Esophagus squamous epithelium (tissue), 5 donors: ENCODE measurements around the gene PRELP. TPM values are rescaled to one million over a fixed set of nuclear protein-coding genes. Genes with fewer than 3 reads are reported as not detected.

Experiments
- DNase-seq: peaks from one replicate; lab custom pipeline; 2025; lab: John Stamatoyannopoulos, UW
- H3K27ac ChIP-seq, 4 donors: fragments of 200-600 bp; sonication (generic); one replicate each; pipeline ENCODE4 v1.5.1; 2016 to 2019; ENCODE audit warnings: mild to moderate bottlenecking in 1 of 4
- H3K27me3 ChIP-seq, 4 donors: fragments of 200-600 bp; sonication (generic); 1 replicate in 3 of 4; 2 replicates in 1 of 4; pipeline versions ENCODE4 v1.5.1 to v1.6.0; 2017 to 2021; ENCODE audit warnings: antibody characterized with exemption in 1 of 4
- H3K36me3 ChIP-seq, 3 donors: fragments of 200-600 bp; sonication (generic); one replicate each; pipeline ENCODE4 v1.5.1; 2016 to 2019
- H3K4me1 ChIP-seq, 3 donors: fragments of 200-600 bp; sonication (generic); one replicate each; pipeline ENCODE4 v1.5.1; 2017 to 2019
- H3K4me3 ChIP-seq, 4 donors: fragments of 200-600 bp; sonication (generic); 1 replicate in 3 of 4; 2 replicates in 1 of 4; pipeline ENCODE4 v1.5.1; 2016 to 2019; ENCODE audit warnings: mild to moderate bottlenecking in 2 of 4, moderate library complexity in 1 of 4
- H3K9me3 ChIP-seq, 3 donors: fragments of 200-600 bp; sonication (generic); one replicate each; pipeline ENCODE4 v1.5.1; 2016 to 2019
- CTCF ChIP-seq, 6 experiments: fragments of 450-650 bp in 4 of 6; fragments of 200-600 bp in 2 of 6; sonication (generic) in 2 of 6; IDR thresholded peaks; one replicate each; pipeline ENCODE4 v1.5.1; 2016 to 2019; ENCODE audit warnings: antibody characterized with exemption in 6 of 6, mild to moderate bottlenecking in 4 of 6, moderate library complexity in 4 of 6
- POLR2A ChIP-seq, 4 donors: fragments of 450-650 bp; IDR thresholded peaks; one replicate each; pipeline ENCODE4 v1.6.1; 2017; ENCODE audit warnings: antibody characterized with exemption in 4 of 4, mild to moderate bottlenecking in 4 of 4, moderate library complexity in 3 of 4
- WGBS, 2 donors: methylation state at CpG; one replicate each; pipeline ENCODE4 v1.1.5; 2018; 5-methylcytosine and 5-hydroxymethylcytosine counted together
- intact Hi-C: fragments of 100-400 bp; cut with DNase I; formaldehyde crosslinking; loops from one replicate; pipeline ENCODE4 v1.15.0; 2022
- total RNA-seq, 4 donors: library from RNA; depleted of rRNA; stranded (reverse); fragments of >200 nt; gene quantifications; one replicate each; pipeline ENCODE4 v1.1.0, GENCODE V29; 2016
- donor health status: DM: yes; HTN: yes; CAD: no.

Gene PRELP
- total RNA-seq, 4 donors from 2014 or later: 2.2 to 71.0 (median 9.1) TPM

GRCh38 chr1:203479646-203480045 is 4.0 kb downstream of the PRELP start:
- WGBS, 2 donors: 58 to 80% methylated on average over 2 of the region's 2 CpGs
- no peak for TF ChIP-seq POLR2A (IDR thresholded peaks at IDR 0.05)
- TF ChIP-seq CTCF (IDR thresholded peaks at IDR 0.05): no peak
- intact Hi-C loops: no loop called here

GRCh38 chr1:203480084-203480483 is 4.5 kb downstream of the PRELP start:
- no peaks in the 10 kb centered on the region for H3K9me3 ChIP-seq
- peak overlapping the region; percentile 67 to 88 (median 84) for H3K27ac ChIP-seq
- H3K4me3 ChIP-seq: peak overlapping the region in 3 of 4 donors; percentile 36 to 67 (median 51)
- TF ChIP-seq POLR2A (IDR thresholded peaks at IDR 0.05): peak in 1 of 4 donors; percentile 30
- peak in 2 of 6 experiments; percentile 29 for TF ChIP-seq CTCF (IDR thresholded peaks at IDR 0.05)
- H3K36me3 ChIP-seq: peaks cover 0 to 16% (median 0%) of the 10 kb centered on the region in 3 donors
- peaks cover 0 to 17% (median 0%) of the 10 kb centered on the region in 4 donors for H3K27me3 ChIP-seq
- 65 to 71% methylated on average over 2 of the region's 2 CpGs for WGBS, 2 donors
- peaks cover 8 to 52% (median 16%) of the 10 kb centered on the region in 3 donors for H3K4me1 ChIP-seq
- intact Hi-C loops: no loop called here
- DNase-seq: no peak

More at GRCh38 chr1:203479646-203480045, 4.0 kb downstream of the PRELP start:
- Histone ChIP-seq H3K9me3 (no peaks in the 10 kb centered on the region), H3K36me3 (peaks cover 0 to 12% (median 0%) of the 10 kb centered on the region in 3 donors), H3K27me3 (peaks cover 0 to 17% (median 0%) of the 10 kb centered on the region in 4 donors), H3K4me1 (peaks cover 8 to 54% (median 16%) of the 10 kb centered on the region in 3 donors), H3K4me3 (peak overlapping the region in 3 of 4 donors; percentile 36 to 67 (median 51)), H3K27ac (peak overlapping the region; percentile 67 to 92 (median 88))
- DNase-seq: no peak

- Histone ChIP-seq H3K36me3 (peaks cover 0 to 16% (median 0%) of the 10 kb centered on the region in 3 donors), H3K9me3 (no peaks in the 10 kb centered on the region), H3K27ac (peak overlapping the region; percentile 67 to 88 (median 84)), H3K4me3 (peak overlapping the region in 3 of 4 donors; percentile 36 to 67 (median 51)), H3K4me1 (peaks cover 8 to 47% (median 16%) of the 10 kb centered on the region in 3 donors), H3K27me3 (peaks cover 0 to 17% (median 0%) of the 10 kb centered on the region in 4 donors)
- DNase-seq: no peak
- WGBS, 2 donors: 17 to 20% methylated on average over 2 of the region's 6 CpGs
- TF ChIP-seq POLR2A (IDR thresholded peaks at IDR 0.05): no peak
- no peak for TF ChIP-seq CTCF (IDR thresholded peaks at IDR 0.05)
- intact Hi-C loops: no loop called here
These were observed 5.0 kb downstream of the PRELP start for GRCh38 chr1:203480525-203481084.

GRCh38 chr1:203481196-203481595 is 5.6 kb downstream of the PRELP start:
- H3K27ac ChIP-seq: peak overlapping the region; percentile 67 to 88 (median 84)

More at GRCh38 chr1:203481196-203481595, 5.6 kb downstream of the PRELP start:
- Histone ChIP-seq H3K4me3 (peak overlapping the region in 3 of 4 donors; percentile 36 to 67 (median 51)), H3K4me1 (peaks cover 8 to 48% (median 16%) of the 10 kb centered on the region in 3 donors), H3K27me3 (peaks cover 0 to 15% (median 0%) of the 10 kb centered on the region in 4 donors), H3K36me3 (peaks cover 0 to 16% (median 0%) of the 10 kb centered on the region in 3 donors), H3K9me3 (no peaks in the 10 kb centered on the region)
- DNase-seq: no peak
- 50 to 67% methylated on average over 1 of the region's 1 CpG for WGBS, 2 donors
- intact Hi-C loops: no loop called here
- no peak for TF ChIP-seq CTCF (IDR thresholded peaks at IDR 0.05)
- TF ChIP-seq POLR2A (IDR thresholded peaks at IDR 0.05): no peak
